A549 (cell line): ENCODE results near the gene KCNK7.

ENCODE experiments used
- EHMT2 ChIP-seq: fragments of 200-600 bp; sonication (generic); IDR thresholded peaks from 2 replicates; pipeline ENCODE4 v1.6.1; 2016; ENCODE audit warnings: antibody characterized with exemption, low read depth, mild to moderate bottlenecking, moderate library complexity
- JUNB ChIP-seq: fragments of >200 bp; sonication (Bioruptor Twin); formaldehyde crosslinking; IDR thresholded peaks from 2 replicates; pipeline ENCODE4 v1.6.1; 2016
- RAD21 ChIP-seq, 2 experiments: fragments of >200 bp in 1 of 2; sonication (Bioruptor Twin) in 1 of 2; formaldehyde crosslinking in 1 of 2; IDR thresholded peaks in 1 of 2; conservative IDR thresholded peaks in 1 of 2; 2 replicates in 1 of 2; 3 replicates in 1 of 2; pipeline ENCODE4 v1.6.1; 2012 to 2018; ENCODE audit warnings: inconsistent platforms in 1 of 2
- RNF2 ChIP-seq: fragments of 200-600 bp; sonication (generic); IDR thresholded peaks from 2 replicates; pipeline ENCODE4 v1.6.1; 2016; ENCODE audit warnings: low read depth, mild to moderate bottlenecking, antibody characterized with exemption, moderate library complexity, borderline replicate concordance
- TF ChIP-seq, protein P1 (sequence below): fragments of >200 bp; sonication (Bioruptor Twin); formaldehyde crosslinking; IDR thresholded peaks from 3 replicates; pipeline ENCODE4 v1.5.1; 2016
- TF ChIP-seq, protein P2 (sequence below): fragments of 250-450 bp; sonication (Bioruptor Pico); IDR thresholded peaks from 2 replicates; pipeline ENCODE4 v1.5.0; 2021; ENCODE audit warnings: mild to moderate bottlenecking, moderate library complexity, borderline replicate concordance

GRCh38 chr11:65576232-65576866 lies 19.3 kb downstream of the KCNK7 start:
- no peak for TF ChIP-seq EHMT2
- no peak for TF ChIP-seq RAD21 (conservative IDR thresholded peaks at IDR 0.05 in 1 of 2, IDR thresholded peaks at IDR 0.05 in 1 of 2)
- no peak for TF ChIP-seq JUNB
- TF ChIP-seq RNF2, result no peak
- TF ChIP-seq, protein P1, sequence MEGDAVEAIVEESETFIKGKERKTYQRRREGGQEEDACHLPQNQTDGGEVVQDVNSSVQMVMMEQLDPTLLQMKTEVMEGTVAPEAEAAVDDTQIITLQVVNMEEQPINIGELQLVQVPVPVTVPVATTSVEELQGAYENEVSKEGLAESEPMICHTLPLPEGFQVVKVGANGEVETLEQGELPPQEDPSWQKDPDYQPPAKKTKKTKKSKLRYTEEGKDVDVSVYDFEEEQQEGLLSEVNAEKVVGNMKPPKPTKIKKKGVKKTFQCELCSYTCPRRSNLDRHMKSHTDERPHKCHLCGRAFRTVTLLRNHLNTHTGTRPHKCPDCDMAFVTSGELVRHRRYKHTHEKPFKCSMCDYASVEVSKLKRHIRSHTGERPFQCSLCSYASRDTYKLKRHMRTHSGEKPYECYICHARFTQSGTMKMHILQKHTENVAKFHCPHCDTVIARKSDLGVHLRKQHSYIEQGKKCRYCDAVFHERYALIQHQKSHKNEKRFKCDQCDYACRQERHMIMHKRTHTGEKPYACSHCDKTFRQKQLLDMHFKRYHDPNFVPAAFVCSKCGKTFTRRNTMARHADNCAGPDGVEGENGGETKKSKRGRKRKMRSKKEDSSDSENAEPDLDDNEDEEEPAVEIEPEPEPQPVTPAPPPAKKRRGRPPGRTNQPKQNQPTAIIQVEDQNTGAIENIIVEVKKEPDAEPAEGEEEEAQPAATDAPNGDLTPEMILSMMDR, result no peak
- TF ChIP-seq, protein P2, sequence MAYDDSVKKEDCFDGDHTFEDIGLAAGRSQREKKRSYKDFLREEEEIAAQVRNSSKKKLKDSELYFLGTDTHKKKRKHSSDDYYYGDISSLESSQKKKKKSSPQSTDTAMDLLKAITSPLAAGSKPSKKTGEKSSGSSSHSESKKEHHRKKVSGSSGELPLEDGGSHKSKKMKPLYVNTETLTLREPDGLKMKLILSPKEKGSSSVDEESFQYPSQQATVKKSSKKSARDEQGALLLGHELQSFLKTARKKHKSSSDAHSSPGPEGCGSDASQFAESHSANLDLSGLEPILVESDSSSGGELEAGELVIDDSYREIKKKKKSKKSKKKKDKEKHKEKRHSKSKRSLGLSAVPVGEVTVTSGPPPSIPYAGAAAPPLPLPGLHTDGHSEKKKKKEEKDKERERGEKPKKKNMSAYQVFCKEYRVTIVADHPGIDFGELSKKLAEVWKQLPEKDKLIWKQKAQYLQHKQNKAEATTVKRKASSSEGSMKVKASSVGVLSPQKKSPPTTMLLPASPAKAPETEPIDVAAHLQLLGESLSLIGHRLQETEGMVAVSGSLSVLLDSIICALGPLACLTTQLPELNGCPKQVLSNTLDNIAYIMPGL, result no peak
